SKM-1 treated with dmso at 0.1 percent for 144 hours (cell line): ENCODE data around the gene PROC.
"Not testable (repeated sequence)": the region's sequence is repeated elsewhere in the genome, so short reads cannot be mapped to it uniquely, and the experiment has no call there.

Experiments used
- DNase-seq: peaks from one replicate; lab custom pipeline; 2025; ENCODE audit not compliant: unreplicated experiment; lab: John Stamatoyannopoulos, UW

The PROC gene

GRCh38 chr2:127392828-127393578, 25.2 kb upstream of the PROC start:
- DNase-seq = no peak

GRCh38 chr2:127394492-127394891, 23.7 kb upstream of the PROC start:
- no peak for DNase-seq

GRCh38 chr2:127397568-127398238, 20.5 kb upstream of the PROC start:
- no peak for DNase-seq

- peak; percentile 36 for DNase-seq
Measured at GRCh38 chr2:127398239-127398590, 20.0 kb upstream of the PROC start.

- no peak for DNase-seq
Measured at GRCh38 chr2:127400533-127400896, 17.7 kb upstream of the PROC start.

- DNase-seq = no peak
Measured at GRCh38 chr2:127400897-127401756, 17.1 kb upstream of the PROC start.

- no peak for DNase-seq
Measured at GRCh38 chr2:127401757-127402695, 16.2 kb upstream of the PROC start.

GRCh38 chr2:127403460-127403859, 14.8 kb upstream of the PROC start:
- no peak for DNase-seq

GRCh38 chr2:127404466-127405254, 13.6 kb upstream of the PROC start:
- peak; percentile 53 for DNase-seq

- no peak for DNase-seq
Measured at GRCh38 chr2:127405255-127405610, 13.0 kb upstream of the PROC start.

- no peak for DNase-seq
Measured at GRCh38 chr2:127406454-127406853, 11.8 kb upstream of the PROC start.

- no peak for DNase-seq
Measured at GRCh38 chr2:127407091-127407490, 11.1 kb upstream of the PROC start.

- DNase-seq = peak; percentile 65
Measured at GRCh38 chr2:127407661-127408003, 10.6 kb upstream of the PROC start.

GRCh38 chr2:127408004-127408806, 10.0 kb upstream of the PROC start:
- peak; percentile 72 for DNase-seq

- DNase-seq = no peak
Measured at GRCh38 chr2:127408807-127409099, 9.5 kb upstream of the PROC start.

GRCh38 chr2:127409716-127410115, 8.5 kb upstream of the PROC start:
- DNase-seq = not testable (repeated sequence)

GRCh38 chr2:127410871-127411652, 7.2 kb upstream of the PROC start:
- no peak for DNase-seq

- peak; percentile 91 for DNase-seq
Measured at GRCh38 chr2:127411653-127412369, 6.4 kb upstream of the PROC start.
